Heart left ventricle (tissue), 16 donors: ENCODE measurements around the gene TCFL5. TPM values are rescaled to one million over a fixed set of nuclear protein-coding genes. Genes with fewer than 3 reads are reported as not detected.

ENCODE experiments used
- ATAC-seq, 4 donors: fragments of 200-7000 bp; cut with Tn5 transposase; one replicate each; pipeline ENCODE4 v1.9.1; 2020 to 2022; ENCODE audit warnings: moderate library complexity in 4 of 4, mild to moderate bottlenecking in 3 of 4, moderate number of reproducible peaks in 1 of 4
- DNase-seq, 5 donors: peaks; one replicate each; pipeline ENCODE4 v3.0.0-alpha.2; 2020
- H3K27ac ChIP-seq, 12 donors: fragments of 200-600 bp; sonication (generic) in 4 of 12; one replicate each; pipeline versions ENCODE4 v1.5.0 to v1.8.0; 2016 to 2022; ENCODE audit warnings: mild to moderate bottlenecking in 2 of 12
- H3K27me3 ChIP-seq, 9 donors: fragments of 200-600 bp; sonication (generic) in 2 of 9; one replicate each; pipeline versions ENCODE4 v1.5.1 to v1.8.0; 2016 to 2022; ENCODE audit warnings: mild to moderate bottlenecking in 3 of 9
- H3K36me3 ChIP-seq, 9 donors: fragments of 200-600 bp; sonication (generic) in 2 of 9; one replicate each; pipeline versions ENCODE4 v1.5.0 to v1.8.0; 2018 to 2022; ENCODE audit warnings: mild to moderate bottlenecking in 2 of 9
- H3K4me1 ChIP-seq, 12 donors: fragments of 200-600 bp; sonication (generic) in 4 of 12; one replicate each; pipeline versions ENCODE4 v1.5.0 to v1.8.0; 2016 to 2022; ENCODE audit warnings: mild to moderate bottlenecking in 3 of 12
- H3K4me3 ChIP-seq, 12 donors: fragments of 200-600 bp; sonication (generic) in 4 of 12; one replicate each; pipeline versions ENCODE4 v1.5.0 to v1.8.0; 2017 to 2022; ENCODE audit warnings: mild to moderate bottlenecking in 9 of 12, moderate library complexity in 4 of 12
- H3K9me3 ChIP-seq, 12 donors: fragments of 200-600 bp; sonication (generic) in 4 of 12; one replicate each; pipeline versions ENCODE4 v1.5.0 to v1.8.0; 2016 to 2022; ENCODE audit warnings: mild to moderate bottlenecking in 1 of 12
- POLR2A ChIP-seq, 2 donors: fragments of 450-650 bp; IDR thresholded peaks; one replicate each; pipeline ENCODE4 v1.6.1; 2017; ENCODE audit warnings: antibody characterized with exemption in 2 of 2, mild to moderate bottlenecking in 2 of 2, moderate library complexity in 2 of 2
- WGBS, 4 donors: extraction: QIAGEN DNeasy Blood & Tissue Kit in 2 of 4; methylation state at CpG; one replicate each; pipeline versions ENCODE4 v1.1.5 to v1.1.7; 2013 to 2018; 5-methylcytosine and 5-hydroxymethylcytosine counted together
- intact Hi-C, 10 donors: fragments of 100-400 bp; cut with DNase I; formaldehyde crosslinking; loops; one replicate each; pipeline versions ENCODE4 v1.11.1 to v1.14.2; 2022
- polyA plus RNA-seq, 2 donors: library from polyadenylated mRNA; stranded (reverse); fragments of 200-250 nt; gene quantifications; one replicate each; pipeline ENCODE4 v1.2.3, GENCODE V29; 2013
- total RNA-seq, 9 donors: library from RNA; depleted of rRNA in 2 of 9; stranded (reverse); fragments of >200 nt in 2 of 9; fragmentation: NEBNext Ultra II Directional in 3 of 9; extraction: Animal tissue kit (Norgen Biotek cat#: 25700) in 3 of 9; gene quantifications; one replicate each; pipeline versions ENCODE4 v1.1.0 to v1.2.4, GENCODE V29; 2016 to 2023
- TF ChIP-seq, protein P1 (sequence below), 12 donors: fragments of 200-600 bp; sonication (generic) in 4 of 12; IDR thresholded peaks; one replicate each; pipeline versions ENCODE4 v1.5.0 to v1.8.0; 2018 to 2022; ENCODE audit warnings: antibody characterized with exemption in 12 of 12, mild to moderate bottlenecking in 5 of 12
- donor health status: ischemic (EF 13 %, LVEDD 7.1; RV severe dilation, severe dysfunction).
- donor health status: healthy with polysubstance abuse.
- donor health status: DM: no; HTN: yes; CAD: no.
- donor health status: DM: no; HTN: no; CAD: no.
- donor health status: ischemic (EF 25% LVEDD 6.9; RV normal size, moderate dysfunction).
- donor health status: ischemic (EF 25% LVEDD 5.7; RV mildly dilated, moderate dysfunction).
- donor health status: healthy.
- donor health status: DM: yes; HTN: yes; CAD: no.
- donor health status: ischemic (EF 35%, LVEDD 5.7; RV mildly dilated, moderate dysfunction).
- donor health status: nonischemic (EF 11% LVEDD 7.7; RV severe dilation, severe dysfunction).
- donor health status: DM: yes; HTN: yes; CAD: no.
- donor health status: PGD.
- donor health status: ischemic (EF 29% LVEDD 5.4; RV normal size, mild dysfunction).
- donor health status: nonischemic (EF 23%, LVEDD 6.1; RV moderate dilation, normal function).

Gene TCFL5
- total and polyA plus RNA-seq, 11 donors, result 2.5 to 8.2 (median 5.9) TPM

DNA sequence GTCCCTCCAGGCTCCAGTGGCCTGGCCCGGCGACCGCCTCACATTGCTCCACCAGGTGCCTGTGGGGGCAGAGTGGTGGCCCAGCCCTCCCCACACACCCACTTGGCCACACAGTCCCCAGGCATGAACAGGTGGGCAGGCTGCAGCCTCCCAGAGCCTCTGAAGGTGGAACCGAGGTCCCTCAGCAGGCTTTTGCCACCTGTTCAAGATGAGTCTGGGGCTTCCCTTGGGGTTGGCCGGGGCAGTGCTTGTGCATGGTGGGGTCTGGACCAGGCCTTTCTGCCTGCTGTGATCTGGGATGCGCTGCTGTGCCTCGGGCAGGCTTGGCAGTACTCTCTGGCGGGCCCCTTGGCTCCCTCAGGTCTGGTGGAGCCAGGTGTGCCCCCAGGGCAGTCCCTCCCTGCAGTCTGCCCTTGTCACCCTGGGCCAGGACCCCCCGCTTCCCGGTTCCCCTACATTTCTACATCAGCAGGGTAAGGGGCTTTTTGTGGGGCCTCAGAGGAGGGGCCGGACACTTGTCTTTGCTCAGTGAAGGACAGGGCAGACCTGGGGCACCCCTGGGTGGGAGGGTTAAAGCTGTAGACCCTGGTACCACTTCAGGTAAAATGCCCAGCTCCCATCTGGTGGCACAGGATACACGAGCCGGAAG lies 47.4 kb downstream of the TCFL5 start:
- H3K36me3 ChIP-seq, result peaks cover 4 to 46% (median 42%) of the 10 kb centered on the region in 9 donors
- TF ChIP-seq, protein P1, sequence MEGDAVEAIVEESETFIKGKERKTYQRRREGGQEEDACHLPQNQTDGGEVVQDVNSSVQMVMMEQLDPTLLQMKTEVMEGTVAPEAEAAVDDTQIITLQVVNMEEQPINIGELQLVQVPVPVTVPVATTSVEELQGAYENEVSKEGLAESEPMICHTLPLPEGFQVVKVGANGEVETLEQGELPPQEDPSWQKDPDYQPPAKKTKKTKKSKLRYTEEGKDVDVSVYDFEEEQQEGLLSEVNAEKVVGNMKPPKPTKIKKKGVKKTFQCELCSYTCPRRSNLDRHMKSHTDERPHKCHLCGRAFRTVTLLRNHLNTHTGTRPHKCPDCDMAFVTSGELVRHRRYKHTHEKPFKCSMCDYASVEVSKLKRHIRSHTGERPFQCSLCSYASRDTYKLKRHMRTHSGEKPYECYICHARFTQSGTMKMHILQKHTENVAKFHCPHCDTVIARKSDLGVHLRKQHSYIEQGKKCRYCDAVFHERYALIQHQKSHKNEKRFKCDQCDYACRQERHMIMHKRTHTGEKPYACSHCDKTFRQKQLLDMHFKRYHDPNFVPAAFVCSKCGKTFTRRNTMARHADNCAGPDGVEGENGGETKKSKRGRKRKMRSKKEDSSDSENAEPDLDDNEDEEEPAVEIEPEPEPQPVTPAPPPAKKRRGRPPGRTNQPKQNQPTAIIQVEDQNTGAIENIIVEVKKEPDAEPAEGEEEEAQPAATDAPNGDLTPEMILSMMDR (IDR thresholded peaks at IDR 0.05), result no peak
- TF ChIP-seq POLR2A (IDR thresholded peaks at IDR 0.05), result no peak
- peaks cover 0 to 42% (median 31%) of the 10 kb centered on the region in 12 donors for H3K4me1 ChIP-seq
- H3K9me3 ChIP-seq, result no peaks in the 10 kb centered on the region
- no peak for ATAC-seq
- intact Hi-C loops, result no loop called here
- WGBS, 4 donors, result 59 to 95% (median 81%) methylated on average over 8 to 13 of the region's 13 CpGs
- H3K27ac ChIP-seq, result no peak overlapping the region
- no peak for DNase-seq
- H3K27me3 ChIP-seq, result peaks cover 8 to 44% (median 31%) of the 10 kb centered on the region in 9 donors
- H3K4me3 ChIP-seq, result no peak overlapping the region

DNA sequence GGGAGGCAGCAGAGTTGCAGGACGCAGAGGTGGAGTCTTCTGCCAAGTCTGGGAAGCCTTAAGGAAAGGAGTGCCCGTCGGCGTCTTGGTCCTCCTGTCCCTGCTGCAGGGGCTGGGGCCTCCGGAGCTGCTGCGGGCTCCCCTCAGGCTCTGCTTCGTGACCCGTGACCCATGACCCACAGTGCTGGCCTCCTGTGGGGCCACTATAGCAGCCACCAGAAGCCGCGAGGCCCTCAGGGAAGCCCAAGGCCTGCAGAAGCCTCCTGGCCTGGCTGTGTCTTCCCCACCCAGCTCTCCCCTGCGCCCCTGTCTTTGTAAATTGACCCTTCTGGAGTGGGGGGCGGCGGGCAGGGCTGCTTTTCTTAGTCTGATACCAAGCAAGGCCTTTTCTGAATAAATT lies 48.0 kb downstream of the TCFL5 start:
- intact Hi-C loops, result no loop called here
- DNase-seq (no peak), ATAC-seq (no peak)
- Histone ChIP-seq H3K9me3 (no peaks in the 10 kb centered on the region), H3K27ac (no peak overlapping the region), H3K4me3 (no peak overlapping the region), H3K36me3 (peaks cover 4 to 52% (median 47%) of the 10 kb centered on the region in 9 donors), H3K27me3 (peaks cover 8 to 41% (median 31%) of the 10 kb centered on the region in 9 donors), H3K4me1 (peaks cover 0 to 36% (median 25%) of the 10 kb centered on the region in 12 donors)
- TF ChIP-seq, protein P1 (IDR thresholded peaks at IDR 0.05), result no peak
- no peak for TF ChIP-seq POLR2A (IDR thresholded peaks at IDR 0.05)
- WGBS, 4 donors, result 81 to 89% (median 86%) methylated on average over 8 to 13 of the region's 13 CpGs

DNA sequence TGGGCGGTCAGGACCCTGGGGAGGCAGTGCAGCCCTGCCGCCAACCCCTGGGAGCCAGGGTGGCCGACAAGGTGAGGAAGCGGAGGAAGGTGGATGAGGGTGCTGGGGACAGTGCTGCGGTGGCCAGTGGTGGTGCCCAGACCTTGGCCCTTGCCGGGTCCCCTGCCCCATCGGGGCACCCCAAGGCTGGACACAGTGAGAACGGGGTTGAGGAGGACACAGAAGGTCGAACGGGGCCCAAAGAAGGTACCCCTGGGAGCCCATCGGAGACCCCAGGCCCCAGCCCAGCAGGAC lies 48.8 kb downstream of the TCFL5 start:
- no peak overlapping the region for H3K27ac ChIP-seq
- H3K36me3 ChIP-seq, result peaks cover 4 to 59% (median 53%) of the 10 kb centered on the region in 9 donors
- intact Hi-C loops, result no loop called here
- H3K4me1 ChIP-seq, result peaks cover 0 to 36% (median 22%) of the 10 kb centered on the region in 12 donors
- DNase-seq (no peak), ATAC-seq (no peak)
- TF ChIP-seq POLR2A (IDR thresholded peaks at IDR 0.05), result no peak
- TF ChIP-seq, protein P1 (IDR thresholded peaks at IDR 0.05), result no peak
- H3K4me3 ChIP-seq, result no peak overlapping the region
- H3K9me3 ChIP-seq, result no peaks in the 10 kb centered on the region
- WGBS, 4 donors, result 90 to 95% (median 93%) methylated on average over 11 of the region's 11 CpGs
- H3K27me3 ChIP-seq, result peaks cover 8 to 36% (median 28%) of the 10 kb centered on the region in 9 donors

DNA sequence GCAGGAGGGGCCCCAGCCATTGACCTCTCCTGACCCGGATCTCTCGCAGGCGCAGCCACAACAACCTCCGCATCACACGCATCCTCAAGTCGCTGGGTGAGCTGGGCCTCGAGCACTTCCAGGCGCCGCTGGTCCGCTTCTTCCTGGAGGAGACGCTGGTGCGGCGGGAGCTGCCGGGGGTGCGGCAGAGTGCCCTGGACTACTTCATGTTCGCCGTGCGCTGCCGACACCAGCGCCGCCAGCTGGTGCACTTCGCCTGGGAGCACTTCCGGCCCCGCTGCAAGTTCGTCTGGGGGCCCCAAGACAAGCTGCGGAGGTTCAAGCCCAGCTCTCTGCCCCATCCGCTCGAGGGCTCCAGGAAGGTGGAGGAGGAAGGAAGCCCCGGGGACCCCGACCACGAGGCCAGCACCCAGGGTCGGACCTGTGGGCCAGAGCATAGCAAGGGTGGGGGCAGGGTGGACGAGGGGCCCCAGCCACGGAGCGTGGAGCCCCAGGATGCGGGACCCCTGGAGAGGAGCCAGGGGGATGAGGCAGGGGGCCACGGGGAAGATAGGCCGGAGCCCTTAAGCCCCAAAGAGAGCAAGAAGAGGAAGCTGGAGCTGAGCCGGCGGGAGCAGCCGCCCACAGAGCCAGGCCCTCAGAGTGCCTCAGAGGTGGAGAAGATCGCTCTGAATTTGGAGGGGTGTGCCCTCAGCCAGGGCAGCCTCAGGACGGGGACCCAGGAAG lies 49.3 kb downstream of the TCFL5 start:
- H3K9me3 ChIP-seq, result no peaks in the 10 kb centered on the region
- WGBS, 4 donors, result 85 to 91% (median 89%) methylated on average over 42 to 43 of the region's 43 CpGs
- peaks cover 4 to 64% (median 58%) of the 10 kb centered on the region in 9 donors for H3K36me3 ChIP-seq
- no peak for TF ChIP-seq POLR2A (IDR thresholded peaks at IDR 0.05)
- TF ChIP-seq, protein P1 (IDR thresholded peaks at IDR 0.05), result no peak
- intact Hi-C loops, result no loop called here
- H3K4me3 ChIP-seq, result no peak overlapping the region
- DNase-seq (no peak), ATAC-seq (no peak)
- peaks cover 0 to 38% (median 23%) of the 10 kb centered on the region in 12 donors for H3K4me1 ChIP-seq
- H3K27ac ChIP-seq, result no peak overlapping the region
- peaks cover 4 to 31% (median 23%) of the 10 kb centered on the region in 9 donors for H3K27me3 ChIP-seq
